ENCODE data around the gene SVIL.
"Not testable (repeated sequence)": the region's sequence is repeated elsewhere in the genome, so short reads cannot be mapped to it uniquely, and the experiment has no call there.

Gene SVIL

DNA sequence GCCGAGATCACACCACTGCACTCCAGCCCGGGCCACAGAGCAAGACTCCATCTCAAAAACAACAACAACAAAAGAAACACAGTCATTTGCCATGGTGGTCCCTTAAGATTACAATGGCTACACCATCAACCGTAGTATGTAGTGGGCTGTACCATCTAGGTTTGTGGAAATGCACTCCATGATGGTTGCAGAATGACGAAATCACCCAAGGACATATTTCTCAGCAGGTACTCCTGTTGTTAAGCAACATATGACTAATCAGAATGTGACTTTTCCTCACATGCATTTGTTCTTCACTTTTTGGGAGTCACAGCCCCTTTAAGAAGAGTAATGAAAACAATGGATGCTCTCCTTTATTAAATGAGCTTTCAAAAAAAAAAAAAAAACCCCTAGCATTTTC lies 11.0 kb downstream of the SVIL start:
- no peak for DNase-seq
- TF ChIP-seq GATA1 (IDR thresholded peaks at IDR 0.05; ENCODE audit: low read depth, low read length) (no peak), POLR2A (IDR thresholded peaks at IDR 0.05; ENCODE audit: low read length) (no peak)

DNA sequence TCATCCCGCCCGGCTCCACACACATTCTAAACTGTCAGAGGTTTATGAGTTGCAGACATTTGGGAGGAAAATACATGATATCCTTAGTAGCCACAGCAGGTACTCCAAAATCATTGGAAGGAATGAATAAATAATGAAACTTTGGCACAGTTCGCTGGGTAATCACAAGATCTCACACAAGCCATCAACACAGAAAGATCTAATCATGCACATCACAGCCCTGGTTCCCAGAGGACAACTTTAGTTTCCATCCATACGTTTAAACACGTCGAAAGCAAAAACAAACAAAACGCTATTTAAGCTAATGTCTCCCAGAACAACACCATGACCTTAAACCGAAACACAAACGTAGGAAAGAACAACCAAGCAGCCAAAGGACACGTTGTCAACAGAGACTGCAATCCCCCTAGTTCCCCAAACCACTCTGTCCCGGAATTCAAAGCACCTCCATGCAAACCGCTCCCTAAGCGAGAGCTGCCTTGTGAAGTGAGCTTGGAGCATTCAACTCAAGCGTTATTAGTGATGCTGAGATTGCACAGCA lies 12.3 kb downstream of the SVIL start:
- no peak for TF ChIP-seq POLR2A (IDR thresholded peaks at IDR 0.05; ENCODE audit: low read length)
- TF ChIP-seq GATA1 (IDR thresholded peaks at IDR 0.05; ENCODE audit: low read depth, low read length), result no peak

GRCh38 chr10:29621161-29621560 lies 13.6 kb downstream of the SVIL start:
- DNase-seq, result no peak
- TF ChIP-seq POLR2A (IDR thresholded peaks at IDR 0.05; ENCODE audit: low read length) (no peak), GATA1 (IDR thresholded peaks at IDR 0.05; ENCODE audit: low read depth, low read length) (no peak)

More for the DNA sequence above, 12.3 kb downstream of the SVIL start:
- DNase-seq, result no peak

DNA sequence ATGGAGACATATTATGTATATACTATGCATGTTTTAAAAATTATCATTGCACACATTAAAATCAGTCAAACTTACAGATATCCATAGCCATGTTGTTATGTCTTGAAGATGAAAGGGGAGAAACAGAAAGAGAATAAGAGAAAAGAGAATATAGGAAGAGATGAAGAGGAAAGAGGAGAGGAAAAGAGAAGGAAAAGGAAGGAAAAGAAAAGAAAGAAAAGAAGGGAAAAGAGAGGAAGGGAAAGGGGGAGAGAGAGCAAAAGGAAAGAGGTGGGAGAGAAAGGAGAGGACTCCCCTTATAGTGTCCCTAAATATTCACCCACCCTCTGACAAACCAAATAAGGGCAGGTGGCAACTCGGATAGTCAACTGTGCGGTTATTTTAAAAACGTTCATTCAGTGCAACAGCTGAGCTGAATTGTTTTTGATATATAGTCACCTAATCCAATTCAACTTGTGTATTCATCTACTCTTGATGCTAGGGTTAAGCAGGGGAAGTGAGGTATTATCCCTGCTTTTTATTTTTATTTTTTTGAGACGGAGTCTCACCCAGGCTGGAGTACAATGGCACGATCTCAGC lies 14.6 kb downstream of the SVIL start:
- TF ChIP-seq GATA1 (IDR thresholded peaks at IDR 0.05; ENCODE audit: low read depth, low read length) (no peak), POLR2A (IDR thresholded peaks at IDR 0.05; ENCODE audit: low read length) (no peak)
- no peak for DNase-seq

DNA sequence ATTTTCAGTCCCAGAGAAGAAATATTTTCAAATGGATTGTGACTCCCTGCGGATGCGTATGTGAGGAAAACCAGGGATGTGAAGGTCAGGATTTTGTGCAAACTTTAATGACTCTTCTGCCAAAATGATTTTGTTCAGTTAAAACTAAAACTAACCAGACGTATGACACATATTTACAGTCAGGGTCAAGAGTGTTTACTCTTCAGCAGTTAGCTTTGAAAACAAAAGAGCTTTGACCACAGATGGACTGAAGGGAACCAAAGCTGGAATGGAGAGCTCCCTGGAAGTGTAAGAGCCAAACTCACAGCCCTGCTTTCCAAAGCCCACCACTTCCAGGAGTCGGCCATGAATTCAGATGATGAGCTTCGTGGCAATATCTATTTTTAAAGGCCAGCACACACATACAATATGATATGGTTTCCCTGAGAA lies 15.5 kb downstream of the SVIL start:
- no peak for DNase-seq
- no peak for TF ChIP-seq POLR2A (IDR thresholded peaks at IDR 0.05; ENCODE audit: low read length)
- TF ChIP-seq GATA1 (IDR thresholded peaks at IDR 0.05; ENCODE audit: low read depth, low read length), result no peak

DNA sequence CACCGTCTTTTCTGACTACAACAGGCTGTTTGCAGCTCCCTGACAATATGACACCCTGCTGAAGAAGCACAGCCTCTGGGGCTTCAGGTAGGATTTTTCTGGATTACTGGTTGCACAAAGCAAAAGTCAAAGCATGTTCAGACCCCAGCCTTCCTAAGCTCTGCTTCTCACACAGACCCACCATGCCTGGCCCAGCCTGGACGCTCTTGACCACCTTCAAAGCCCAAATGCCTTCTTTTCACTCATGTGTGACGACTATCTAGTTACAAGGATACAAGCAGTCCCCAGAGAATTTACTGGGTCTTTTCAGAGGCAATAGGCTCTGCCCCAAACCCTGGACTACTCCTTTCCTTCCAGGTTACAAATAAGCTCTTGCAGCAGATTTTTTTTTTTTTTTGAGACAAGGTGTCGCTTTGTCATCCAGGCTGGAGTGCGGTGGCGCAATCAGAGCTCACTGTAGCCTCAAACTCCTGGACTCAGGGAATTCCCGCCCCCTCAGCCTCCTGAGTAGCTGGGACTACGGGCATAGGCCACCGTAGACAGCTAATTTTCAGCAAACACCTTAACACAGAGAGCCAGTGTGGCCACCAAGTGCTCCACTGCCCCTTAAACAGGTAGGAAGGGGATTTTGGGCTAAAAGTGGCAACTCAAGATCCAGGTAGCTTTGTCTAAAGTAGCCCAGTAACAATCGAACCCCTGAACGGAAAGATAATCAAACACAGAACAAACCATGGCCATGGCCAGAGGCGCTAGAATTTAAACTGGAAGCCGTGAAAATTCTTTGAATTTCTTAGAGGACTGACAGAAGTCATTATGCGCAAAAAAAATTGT lies 16.2 kb downstream of the SVIL start:
- TF ChIP-seq GATA1 (IDR thresholded peaks at IDR 0.05; ENCODE audit: low read depth, low read length), result no peak
- TF ChIP-seq POLR2A (IDR thresholded peaks at IDR 0.05; ENCODE audit: low read length), result no peak
- no peak for DNase-seq

- no peak for TF ChIP-seq POLR2A (IDR thresholded peaks at IDR 0.05; ENCODE audit: low read length)
- no peak for TF ChIP-seq GATA1 (IDR thresholded peaks at IDR 0.05; ENCODE audit: low read depth, low read length)
- DNase-seq, result no peak
These were observed 16.9 kb downstream of the SVIL start for GRCh38 chr10:29617880-29618340.

GRCh38 chr10:29616542-29616941 lies 18.2 kb downstream of the SVIL start:
- no peak for DNase-seq
- TF ChIP-seq POLR2A (IDR thresholded peaks at IDR 0.05; ENCODE audit: low read length), result no peak

GRCh38 chr10:29615195-29615594 lies 19.6 kb downstream of the SVIL start:
- TF ChIP-seq GATA1 (IDR thresholded peaks at IDR 0.05; ENCODE audit: low read depth, low read length) (no peak), POLR2A (IDR thresholded peaks at IDR 0.05; ENCODE audit: low read length) (no peak)
- no peak for DNase-seq

GRCh38 chr10:29614289-29614688 lies 20.5 kb downstream of the SVIL start:
- DNase-seq, result not testable (repeated sequence)

GRCh38 chr10:29613791-29614190 lies 21.0 kb downstream of the SVIL start:
- TF ChIP-seq POLR2A (IDR thresholded peaks at IDR 0.05; ENCODE audit: low read length) (no peak), GATA1 (IDR thresholded peaks at IDR 0.05; ENCODE audit: low read depth, low read length) (no peak)
- no peak for DNase-seq

DNA sequence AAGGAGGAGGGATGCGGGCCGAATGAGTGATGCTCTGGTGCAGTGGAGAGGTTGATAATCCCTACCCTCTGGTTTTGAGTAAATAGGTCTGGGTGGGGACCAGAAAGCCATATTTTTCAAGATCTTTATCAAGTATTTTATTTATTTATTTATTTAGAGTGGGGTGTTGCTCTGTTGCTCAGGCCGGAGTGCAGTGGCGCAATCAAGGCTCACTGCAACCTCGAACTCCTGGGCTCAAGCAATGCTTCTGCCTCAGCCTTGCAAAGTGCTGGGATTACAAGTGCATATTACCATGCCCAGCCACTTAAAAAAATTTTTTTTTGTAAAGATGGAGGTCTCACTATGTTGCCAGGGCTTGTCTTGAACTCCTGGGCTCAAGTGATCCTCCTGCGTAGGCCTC lies 21.6 kb downstream of the SVIL start:
- no peak for TF ChIP-seq GATA1 (IDR thresholded peaks at IDR 0.05; ENCODE audit: low read depth, low read length)
- TF ChIP-seq POLR2A (IDR thresholded peaks at IDR 0.05; ENCODE audit: low read length), result no peak
- DNase-seq, result no peak

- DNase-seq, result no peak
- TF ChIP-seq GATA1 (IDR thresholded peaks at IDR 0.05; ENCODE audit: low read depth, low read length) (no peak), POLR2A (IDR thresholded peaks at IDR 0.05; ENCODE audit: low read length) (no peak)
These were observed 22.1 kb downstream of the SVIL start for GRCh38 chr10:29612657-29613056.

DNA sequence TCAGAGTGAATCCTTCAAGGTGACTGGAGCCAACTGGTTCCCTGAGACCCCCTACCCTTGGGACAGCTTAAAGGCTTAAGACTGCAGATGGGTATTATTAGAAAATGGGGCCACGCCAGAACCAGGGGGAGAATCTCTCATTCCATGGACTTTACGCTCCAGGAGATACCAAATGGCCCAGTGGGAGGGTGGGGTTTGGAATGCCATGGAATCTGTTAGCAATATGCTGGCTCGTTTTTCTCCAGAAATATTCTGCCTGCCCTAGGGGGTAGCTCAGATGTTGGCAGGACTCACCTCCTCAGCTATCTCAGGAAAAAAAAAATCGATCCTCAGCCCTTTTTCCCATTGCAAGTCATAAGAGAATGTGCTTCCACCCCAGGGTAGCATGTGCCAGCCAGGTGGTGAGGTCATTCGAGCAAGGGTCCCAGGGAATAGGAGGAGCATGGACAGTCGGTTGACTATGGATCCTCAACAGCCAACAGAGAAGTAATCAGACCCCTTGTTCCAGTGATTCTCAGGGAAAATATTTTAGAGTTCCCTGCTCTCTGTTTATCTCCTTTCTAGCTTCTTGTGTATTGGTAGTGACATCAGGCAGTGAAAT lies 22.9 kb downstream of the SVIL start:
- no peak for DNase-seq
- no peak for TF ChIP-seq GATA1 (IDR thresholded peaks at IDR 0.05; ENCODE audit: low read depth, low read length)
- TF ChIP-seq POLR2A (IDR thresholded peaks at IDR 0.05; ENCODE audit: low read length), result no peak

All from erythroblast (primary cell).